ENCODE measurements around the gene GSAP.
"Not testable (repeated sequence)": the region's sequence is repeated elsewhere in the genome, so short reads cannot be mapped to it uniquely, and the experiment has no call there.

GSAP gene

GRCh38 chr7:77459311-77459726, 43.2 kb upstream of the GSAP start:
- DNase-seq (ENCODE audit: low read depth), result no peak
- no peak overlapping the region for H3K4me3 ChIP-seq (ENCODE audit: low read depth, low read length)
- TF ChIP-seq, protein P1, sequence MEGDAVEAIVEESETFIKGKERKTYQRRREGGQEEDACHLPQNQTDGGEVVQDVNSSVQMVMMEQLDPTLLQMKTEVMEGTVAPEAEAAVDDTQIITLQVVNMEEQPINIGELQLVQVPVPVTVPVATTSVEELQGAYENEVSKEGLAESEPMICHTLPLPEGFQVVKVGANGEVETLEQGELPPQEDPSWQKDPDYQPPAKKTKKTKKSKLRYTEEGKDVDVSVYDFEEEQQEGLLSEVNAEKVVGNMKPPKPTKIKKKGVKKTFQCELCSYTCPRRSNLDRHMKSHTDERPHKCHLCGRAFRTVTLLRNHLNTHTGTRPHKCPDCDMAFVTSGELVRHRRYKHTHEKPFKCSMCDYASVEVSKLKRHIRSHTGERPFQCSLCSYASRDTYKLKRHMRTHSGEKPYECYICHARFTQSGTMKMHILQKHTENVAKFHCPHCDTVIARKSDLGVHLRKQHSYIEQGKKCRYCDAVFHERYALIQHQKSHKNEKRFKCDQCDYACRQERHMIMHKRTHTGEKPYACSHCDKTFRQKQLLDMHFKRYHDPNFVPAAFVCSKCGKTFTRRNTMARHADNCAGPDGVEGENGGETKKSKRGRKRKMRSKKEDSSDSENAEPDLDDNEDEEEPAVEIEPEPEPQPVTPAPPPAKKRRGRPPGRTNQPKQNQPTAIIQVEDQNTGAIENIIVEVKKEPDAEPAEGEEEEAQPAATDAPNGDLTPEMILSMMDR (IDR thresholded peaks at IDR 0.05; ENCODE audit: insufficient read depth, low read depth, low read length, missing control alignments), result no peak

DNA sequence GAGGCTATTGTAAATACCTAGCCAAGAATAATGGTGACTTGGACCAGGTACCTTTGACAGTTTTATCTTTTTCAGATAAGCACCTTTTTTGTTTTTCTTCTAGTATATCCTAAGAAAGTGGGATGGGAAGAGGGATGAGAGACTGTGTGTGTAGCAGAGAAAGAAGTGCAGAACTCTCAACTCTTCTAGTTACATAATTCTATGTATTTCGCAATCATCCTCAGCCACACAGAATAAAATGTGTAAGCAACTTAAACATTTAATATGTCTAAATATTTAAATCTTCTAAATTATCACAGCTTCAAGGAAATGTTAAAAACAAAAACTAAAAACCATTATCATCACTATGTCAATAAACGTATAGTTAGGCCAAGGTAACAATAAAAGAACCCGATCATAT, 42.6 kb upstream of the GSAP start:
- DNase-seq (ENCODE audit: low read depth), result no peak
- TF ChIP-seq, protein P1 (IDR thresholded peaks at IDR 0.05; ENCODE audit: insufficient read depth, low read depth, low read length, missing control alignments), result no peak
- H3K4me3 ChIP-seq (ENCODE audit: low read depth, low read length), result no peak overlapping the region

GRCh38 chr7:77457779-77458178, 41.6 kb upstream of the GSAP start:
- H3K4me3 ChIP-seq (ENCODE audit: low read depth, low read length), result no peak overlapping the region
- TF ChIP-seq, protein P1 (IDR thresholded peaks at IDR 0.05; ENCODE audit: insufficient read depth, low read depth, low read length, missing control alignments), result no peak
- DNase-seq (ENCODE audit: low read depth), result no peak

- TF ChIP-seq, protein P1 (IDR thresholded peaks at IDR 0.05; ENCODE audit: insufficient read depth, low read depth, low read length, missing control alignments), result no peak
- no peak for DNase-seq (ENCODE audit: low read depth)
- no peak overlapping the region for H3K4me3 ChIP-seq (ENCODE audit: low read depth, low read length)
Measured at GRCh38 chr7:77456696-77457095, 40.5 kb upstream of the GSAP start.

- no peak overlapping the region for H3K4me3 ChIP-seq (ENCODE audit: low read depth, low read length)
- TF ChIP-seq, protein P1 (IDR thresholded peaks at IDR 0.05; ENCODE audit: insufficient read depth, low read depth, low read length, missing control alignments), result no peak
- no peak for DNase-seq (ENCODE audit: low read depth)
Measured at GRCh38 chr7:77455321-77455720, 39.2 kb upstream of the GSAP start.

- no peak for DNase-seq (ENCODE audit: low read depth)
- no peak overlapping the region for H3K4me3 ChIP-seq (ENCODE audit: low read depth, low read length)
- TF ChIP-seq, protein P1 (IDR thresholded peaks at IDR 0.05; ENCODE audit: insufficient read depth, low read depth, low read length, missing control alignments), result no peak
Measured at GRCh38 chr7:77454802-77455201, 38.7 kb upstream of the GSAP start.

DNA sequence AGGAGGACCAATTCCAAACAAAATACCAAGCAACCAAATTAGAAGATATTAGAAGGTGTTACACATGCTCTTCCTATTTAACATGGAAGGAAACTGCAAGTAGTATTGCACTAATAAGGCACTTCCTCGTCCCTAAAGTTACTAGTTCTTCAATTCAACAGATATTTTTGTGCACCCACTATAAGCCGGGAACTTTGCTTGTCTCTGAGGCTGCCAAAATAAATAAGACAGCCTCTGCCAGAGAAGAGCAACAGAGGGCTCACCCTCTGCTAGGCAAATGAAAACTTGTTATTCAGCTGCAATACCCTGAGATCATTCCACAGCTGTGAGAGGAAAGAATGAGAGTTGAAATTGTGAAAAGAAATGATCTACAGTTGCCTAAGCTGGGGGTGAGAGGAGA, 37.4 kb upstream of the GSAP start:
- TF ChIP-seq, protein P1 (IDR thresholded peaks at IDR 0.05; ENCODE audit: insufficient read depth, low read depth, low read length, missing control alignments), result no peak
- H3K4me3 ChIP-seq (ENCODE audit: low read depth, low read length), result no peak overlapping the region
- no peak for DNase-seq (ENCODE audit: low read depth)

DNA sequence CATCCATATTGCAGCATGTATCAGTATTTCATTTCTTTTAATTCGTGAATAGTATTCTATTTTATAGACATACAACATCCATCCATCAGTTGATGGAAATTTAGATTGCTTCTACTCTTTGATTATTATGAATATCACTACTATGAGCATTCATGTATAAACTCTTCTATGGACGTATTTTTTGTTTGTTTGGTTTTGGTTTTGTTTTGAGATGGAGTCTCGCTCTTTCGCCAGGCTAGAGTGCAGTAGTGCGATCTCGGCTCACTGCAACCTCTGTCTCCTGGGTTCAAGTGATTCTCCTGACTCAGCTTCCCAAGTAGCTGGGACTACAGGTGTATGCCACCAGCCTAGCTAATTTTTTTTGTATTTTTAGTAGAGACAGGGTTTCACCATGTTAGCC, 35.8 kb upstream of the GSAP start:
- not testable (repeated sequence) for DNase-seq (ENCODE audit: low read depth)
- peak overlapping the region; percentile 20; the same call in 1 of the 2 replicates for H3K4me3 ChIP-seq (ENCODE audit: low read depth, low read length)
